NCI-H2029 treated with DMSO at 0.1 percent for 48 hours (cell line): ENCODE results near the gene BRK1.
"Not testable (repeated sequence)": the region's sequence is repeated elsewhere in the genome, so short reads cannot be mapped to it uniquely, and the experiment has no call there.

ENCODE experiments used
- DNase-seq: peaks from one replicate; lab custom pipeline; 2025; lab: John Stamatoyannopoulos, UW

BRK1 gene

GRCh38 chr3:10142707-10143560, 27.5 kb downstream of the BRK1 start:
- DNase-seq, result peak; percentile 72

GRCh38 chr3:10145685-10146084, 30.2 kb downstream of the BRK1 start:
- no peak for DNase-seq

GRCh38 chr3:10149226-10149625, 33.8 kb downstream of the BRK1 start:
- DNase-seq, result no peak

- no peak for DNase-seq
Observed at GRCh38 chr3:10150987-10151386, 35.5 kb downstream of the BRK1 start.

- DNase-seq, result no peak
Observed at GRCh38 chr3:10154335-10155122, 39.1 kb downstream of the BRK1 start.

GRCh38 chr3:10155123-10155472, 39.6 kb downstream of the BRK1 start:
- no peak for DNase-seq

GRCh38 chr3:10155658-10156057, 40.2 kb downstream of the BRK1 start:
- DNase-seq, result no peak

- DNase-seq, result no peak
Observed at GRCh38 chr3:10157031-10157430, 41.6 kb downstream of the BRK1 start.

- not testable (repeated sequence) for DNase-seq
Observed at GRCh38 chr3:10158555-10158954, 43.1 kb downstream of the BRK1 start.

- no peak for DNase-seq
Observed at GRCh38 chr3:10160346-10160745, 44.9 kb downstream of the BRK1 start.

GRCh38 chr3:10160925-10161324, 45.5 kb downstream of the BRK1 start:
- DNase-seq, result no peak

- no peak for DNase-seq
Observed at GRCh38 chr3:10162185-10162584, 46.7 kb downstream of the BRK1 start.

- not testable (repeated sequence) for DNase-seq
Observed at GRCh38 chr3:10164201-10164545, 48.7 kb downstream of the BRK1 start.

- DNase-seq, result no peak
Observed at GRCh38 chr3:10164546-10165393, 49.3 kb downstream of the BRK1 start, which contains the start of gene IRAK2. IRAK2 (plus strand) TSS chr3:10164919; CDS start chr3:10164955, 36 bp downstream.

GRCh38 chr3:10166213-10166604, 50.7 kb downstream of the BRK1 start:
- no peak for DNase-seq

- no peak for DNase-seq
Observed at GRCh38 chr3:10169000-10169496, 53.6 kb downstream of the BRK1 start.

GRCh38 chr3:10170915-10171478, 55.5 kb downstream of the BRK1 start:
- DNase-seq, result no peak

- no peak for DNase-seq
Observed at GRCh38 chr3:10173095-10173925, 57.8 kb downstream of the BRK1 start.

GRCh38 chr3:10173926-10174435, 58.5 kb downstream of the BRK1 start:
- no peak for DNase-seq

- not testable (repeated sequence) for DNase-seq
Observed at GRCh38 chr3:10175334-10175733, 59.9 kb downstream of the BRK1 start.

- not testable (repeated sequence) for DNase-seq
Observed at GRCh38 chr3:10176150-10176549, 60.7 kb downstream of the BRK1 start.
